ENCODE measurements around the gene ALG5. TPM values are rescaled to one million over a fixed set of nuclear protein-coding genes. Genes with fewer than 3 reads are reported as not detected.

ALG5 gene
- total RNA-seq, 2 experiments from 2014 or later, result 21.1 to 28.3 TPM

DNA sequence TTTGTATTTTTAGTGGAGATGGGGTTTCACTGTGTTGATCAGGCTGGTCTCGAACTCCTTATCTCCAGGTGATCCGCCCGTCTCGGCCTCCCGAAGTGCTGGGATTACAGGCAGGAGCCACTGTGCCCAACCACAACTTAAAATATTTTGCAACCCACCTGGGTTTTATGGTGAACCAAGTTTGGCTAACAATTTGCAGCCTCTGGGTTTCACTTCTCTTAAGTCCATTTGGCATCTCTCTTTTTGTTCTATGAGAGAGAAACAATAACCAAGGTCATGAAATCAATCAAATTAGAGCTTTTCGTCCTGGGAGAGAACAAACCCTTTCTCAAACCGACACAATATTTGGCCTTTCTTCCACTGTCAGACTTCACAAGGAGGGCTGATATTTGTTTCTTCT, 73.5 kb downstream of the ALG5 start:
- DNase-seq (no peak), ATAC-seq (no peak)
- Mint-ChIP-seq H3K27me3 (peaks cover 22% of the 10 kb centered on the region), H3K4me3 (no peak overlapping the region), H3K27ac (no peak overlapping the region), H3K4me1 (peaks cover under 1% of the 10 kb centered on the region), H3K9me3 (ENCODE audit: low read depth) (no peaks in the 10 kb centered on the region), H3K36me3 (ENCODE audit: low read depth) (no peaks in the 10 kb centered on the region)
- ChIA-PET CTCF (no interaction called here), POLR2A (no interaction called here)
- intact Hi-C loops (cut with DNase I, micrococcal nuclease), result no loop called here

GRCh38 chr13:36924001-36924400, 75.1 kb downstream of the ALG5 start:
- ChIA-PET POLR2A (no interaction called here), CTCF (no interaction called here)
- H3K9me3 Mint-ChIP-seq (ENCODE audit: low read depth), result no peaks in the 10 kb centered on the region
- no peak overlapping the region for H3K27ac Mint-ChIP-seq
- ATAC-seq, result no peak
- no peaks in the 10 kb centered on the region for H3K36me3 Mint-ChIP-seq (ENCODE audit: low read depth)
- intact Hi-C loops (cut with DNase I, micrococcal nuclease), result no loop called here
- H3K4me3 Mint-ChIP-seq, result no peak overlapping the region
- H3K27me3 Mint-ChIP-seq, result peaks cover 27% of the 10 kb centered on the region
- no peak for DNase-seq
- peaks cover 6% of the 10 kb centered on the region for H3K4me1 Mint-ChIP-seq

- peaks cover 8% of the 10 kb centered on the region for H3K4me1 Mint-ChIP-seq
- H3K4me3 Mint-ChIP-seq, result no peak overlapping the region
- peaks cover 44% of the 10 kb centered on the region for H3K27me3 Mint-ChIP-seq
- H3K27ac Mint-ChIP-seq, result no peak overlapping the region
- ATAC-seq, result no peak
- H3K9me3 Mint-ChIP-seq (ENCODE audit: low read depth), result no peaks in the 10 kb centered on the region
- no peaks in the 10 kb centered on the region for H3K36me3 Mint-ChIP-seq (ENCODE audit: low read depth)
- CTCF ChIA-PET, result no interaction called here
- POLR2A ChIA-PET, result interaction anchor here (0.6 kb wide), 1 partner anchor 78 kb away, joined by 3 read pairs; the partner anchor contains the start of gene ALG5
- intact Hi-C loops (cut with DNase I, micrococcal nuclease), result no loop called here
- DNase-seq, result no peak
Measured at GRCh38 chr13:36921631-36922301, 77.4 kb downstream of the ALG5 start.

- H3K4me1 Mint-ChIP-seq, result peaks cover 8% of the 10 kb centered on the region
- no peaks in the 10 kb centered on the region for H3K36me3 Mint-ChIP-seq (ENCODE audit: low read depth)
- peak overlapping the region; percentile 65 for H3K4me3 Mint-ChIP-seq
- intact Hi-C loops (cut with DNase I, micrococcal nuclease), result no loop called here
- POLR2A ChIA-PET, result no interaction called here
- CTCF ChIA-PET, result no interaction called here
- no peak overlapping the region for H3K27ac Mint-ChIP-seq
- ATAC-seq (no peak), DNase-seq (no peak)
- peaks cover 52% of the 10 kb centered on the region for H3K27me3 Mint-ChIP-seq
- no peaks in the 10 kb centered on the region for H3K9me3 Mint-ChIP-seq (ENCODE audit: low read depth)
Measured at GRCh38 chr13:36920616-36921185, 78.4 kb downstream of the ALG5 start.

GRCh38 chr13:36919833-36920615, 79.1 kb downstream of the ALG5 start, which contains the start of gene SMAD9:
Gene SMAD9 (minus strand): TSS chr13:36920238. CDS start chr13:36879689, 40,549 bp downstream.
- ChIA-PET POLR2A (interaction anchor here (0.6 kb wide), 1 partner anchor 38 kb away, joined by 3 read pairs; no protein-coding TSS in a partner anchor), CTCF (no interaction called here)
- H3K36me3 Mint-ChIP-seq (ENCODE audit: low read depth), result no peaks in the 10 kb centered on the region
- H3K27me3 Mint-ChIP-seq, result peaks cover 56% of the 10 kb centered on the region
- intact Hi-C loops (cut with DNase I, micrococcal nuclease), result no loop called here
- H3K27ac Mint-ChIP-seq, result no peak within 1 kb of the TSS
- DNase-seq (peak; percentile 62), ATAC-seq (peak; percentile 84)
- H3K4me1 Mint-ChIP-seq, result peaks cover 8% of the 10 kb centered on the region
- no peaks in the 10 kb centered on the region for H3K9me3 Mint-ChIP-seq (ENCODE audit: low read depth)
- H3K4me3 Mint-ChIP-seq, result peak within 1 kb of the TSS; percentile 65

DNA sequence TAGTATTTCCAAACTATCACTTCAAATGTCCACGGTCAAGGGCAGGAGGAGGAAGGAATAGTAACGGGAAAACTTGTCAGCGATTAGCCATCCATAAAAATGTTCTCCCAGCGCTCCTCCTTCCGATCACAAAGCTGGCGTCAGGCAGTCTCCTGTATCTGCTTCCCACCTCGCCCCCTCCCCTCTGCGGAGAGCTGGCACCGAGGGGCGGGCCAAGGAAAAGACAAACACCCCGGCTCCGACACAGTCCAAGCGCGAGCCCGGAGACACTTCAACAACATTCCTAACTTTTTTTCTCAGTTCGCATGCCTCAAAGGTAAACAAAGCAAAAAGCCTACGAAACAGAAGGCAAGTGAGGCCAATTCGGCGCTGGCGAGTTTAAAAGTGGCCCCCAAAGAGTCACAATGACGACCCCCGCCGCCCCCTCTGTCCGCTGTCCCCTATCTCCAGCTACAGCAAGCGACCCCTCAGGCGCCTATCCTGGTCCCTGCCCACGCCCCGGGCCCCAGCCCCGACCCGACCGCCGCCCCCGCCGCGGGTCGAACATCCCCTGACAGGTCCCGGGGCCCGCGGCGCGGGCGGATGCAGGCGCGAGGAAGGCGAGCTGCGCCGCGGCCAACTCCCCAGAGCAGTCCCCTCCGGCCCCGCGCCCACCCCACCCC, 79.8 kb downstream of the ALG5 start:
- H3K27ac Mint-ChIP-seq, result no peak overlapping the region
- H3K27me3 Mint-ChIP-seq, result peaks cover 56% of the 10 kb centered on the region
- POLR2A ChIA-PET, result no interaction called here
- peak overlapping the region; percentile 38 for H3K4me3 Mint-ChIP-seq
- H3K36me3 Mint-ChIP-seq (ENCODE audit: low read depth), result no peaks in the 10 kb centered on the region
- CTCF ChIA-PET, result no interaction called here
- no peaks in the 10 kb centered on the region for H3K9me3 Mint-ChIP-seq (ENCODE audit: low read depth)
- intact Hi-C loops (cut with DNase I, micrococcal nuclease), result no loop called here
- ATAC-seq, result peak; percentile 18
- DNase-seq, result peak; percentile 35
- peaks cover 8% of the 10 kb centered on the region for H3K4me1 Mint-ChIP-seq

DNA sequence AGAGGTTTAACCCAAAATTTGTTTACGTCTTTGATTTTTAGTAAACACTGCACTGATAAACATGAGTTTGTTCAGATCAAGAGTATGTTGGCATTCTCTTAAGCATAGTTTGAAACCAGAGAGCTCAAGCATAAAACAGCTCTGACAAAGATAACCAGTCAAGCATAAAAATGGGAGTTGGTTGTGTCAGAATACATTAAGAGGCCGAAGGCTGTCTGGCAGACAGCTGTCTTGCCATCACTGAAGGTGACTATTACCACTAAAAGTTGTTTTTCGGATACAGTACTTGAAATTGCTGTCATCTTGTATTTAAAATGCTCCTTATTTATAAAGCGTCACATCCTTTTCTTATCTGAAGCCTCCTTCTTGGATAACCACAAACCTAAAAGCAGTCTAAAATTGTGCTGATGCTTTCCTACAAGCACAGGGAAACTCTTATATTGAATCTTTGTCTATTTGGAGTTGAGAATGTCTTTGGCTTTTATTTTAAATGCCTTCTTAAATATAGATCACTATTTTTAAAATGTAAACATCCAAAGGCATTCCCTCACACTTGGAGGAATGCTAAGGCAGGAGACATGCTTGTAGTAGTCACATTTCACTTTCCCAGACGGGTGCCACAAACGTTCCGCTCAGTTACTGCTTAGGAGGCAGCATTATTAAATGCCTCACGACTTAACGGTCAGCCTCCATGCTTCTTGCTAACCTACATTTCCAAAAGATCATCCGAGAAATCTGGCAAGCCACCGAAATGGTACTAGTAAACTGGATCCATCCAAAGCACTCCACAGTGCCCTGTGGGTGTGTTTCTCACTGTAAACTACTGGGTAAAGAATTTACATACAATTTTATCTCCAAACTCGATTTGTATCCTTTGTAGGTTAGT, 80.7 kb downstream of the ALG5 start:
- POLR2A ChIA-PET, result no interaction called here
- intact Hi-C loops (cut with DNase I, micrococcal nuclease), result no loop called here
- DNase-seq, result no peak

GRCh38 chr13:36917311-36917710, 81.8 kb downstream of the ALG5 start:
- H3K9me3 Mint-ChIP-seq (ENCODE audit: low read depth), result no peaks in the 10 kb centered on the region
- ATAC-seq (no peak), DNase-seq (no peak)
- no peaks in the 10 kb centered on the region for H3K36me3 Mint-ChIP-seq (ENCODE audit: low read depth)
- H3K4me1 Mint-ChIP-seq, result peaks cover 8% of the 10 kb centered on the region
- ChIA-PET CTCF (no interaction called here), POLR2A (no interaction called here)
- H3K4me3 Mint-ChIP-seq, result no peak overlapping the region
- H3K27ac Mint-ChIP-seq, result no peak overlapping the region
- intact Hi-C loops (cut with DNase I, micrococcal nuclease), result no loop called here
- H3K27me3 Mint-ChIP-seq, result peaks cover 51% of the 10 kb centered on the region

More for the DNA sequence above, 80.7 kb downstream of the ALG5 start:
- Mint-ChIP-seq H3K4me1 (peaks cover 8% of the 10 kb centered on the region), H3K9me3 (ENCODE audit: low read depth) (no peaks in the 10 kb centered on the region), H3K27me3 (peaks cover 57% of the 10 kb centered on the region), H3K27ac (no peak overlapping the region), H3K36me3 (ENCODE audit: low read depth) (no peaks in the 10 kb centered on the region), H3K4me3 (peak overlapping the region; percentile 38)
- ATAC-seq, result no peak
- CTCF ChIA-PET, result no interaction called here

DNA sequence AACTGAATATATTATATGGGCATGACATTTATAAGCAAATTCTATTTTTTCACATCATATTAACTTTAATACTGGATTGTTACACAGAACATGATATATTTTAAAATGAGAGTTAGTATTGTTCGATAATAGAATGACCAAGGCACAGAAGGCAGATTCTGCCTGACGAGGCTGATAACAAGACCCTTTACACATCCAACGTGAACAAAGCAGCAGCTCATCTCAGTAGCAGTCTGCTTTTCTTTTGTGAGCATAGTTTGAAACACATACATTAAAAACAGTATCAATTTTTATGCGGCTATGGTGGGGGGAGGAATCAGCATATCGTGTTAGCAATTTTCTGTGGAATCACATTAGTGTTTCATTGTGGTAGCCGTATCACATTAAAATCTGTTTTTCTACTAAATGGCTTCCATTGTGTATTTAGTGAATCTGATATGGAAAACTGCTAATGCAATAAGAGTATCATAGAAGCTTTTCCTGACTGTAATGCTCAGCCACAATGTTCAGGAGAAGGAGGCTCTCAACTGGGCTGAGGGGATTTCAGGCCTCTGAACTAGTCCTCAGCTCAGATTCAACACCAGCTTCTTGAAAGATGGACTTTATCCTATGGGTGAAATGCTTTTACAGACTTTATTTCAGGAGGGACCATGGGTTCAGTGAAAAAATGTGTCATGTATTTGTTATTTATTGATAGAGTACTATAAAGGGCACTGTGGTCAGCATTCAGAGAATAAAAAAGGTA, 83.1 kb downstream of the ALG5 start:
- peaks cover 8% of the 10 kb centered on the region for H3K4me1 Mint-ChIP-seq
- no peak for DNase-seq

DNA sequence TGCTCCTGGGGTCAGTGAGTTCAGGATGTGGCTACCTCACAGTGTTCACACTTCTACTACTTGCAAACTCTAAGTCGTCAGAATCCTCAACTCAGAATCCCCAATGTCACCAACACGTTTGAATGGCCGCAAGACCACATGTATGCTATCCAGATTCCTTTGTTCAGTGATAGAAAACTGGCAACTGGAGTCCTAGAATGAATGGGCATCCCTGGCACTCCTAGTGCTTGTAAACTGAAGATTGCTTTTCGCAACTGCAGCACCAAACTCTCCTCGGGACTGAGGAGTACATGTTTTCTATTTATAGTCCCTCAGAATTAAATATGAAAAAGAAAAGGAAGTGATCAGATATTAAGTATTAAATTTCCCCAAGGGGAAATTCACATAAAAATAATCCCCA, 84.0 kb downstream of the ALG5 start:
- ChIA-PET POLR2A (no interaction called here), CTCF (no interaction called here)
- intact Hi-C loops (cut with DNase I, micrococcal nuclease), result no loop called here
- Mint-ChIP-seq H3K36me3 (ENCODE audit: low read depth) (no peaks in the 10 kb centered on the region), H3K4me1 (peaks cover 5% of the 10 kb centered on the region), H3K4me3 (no peak overlapping the region), H3K9me3 (ENCODE audit: low read depth) (no peaks in the 10 kb centered on the region), H3K27ac (no peak overlapping the region), H3K27me3 (peaks cover 52% of the 10 kb centered on the region)
- no peak for DNase-seq
- no peak for ATAC-seq

More for the DNA sequence above, 83.1 kb downstream of the ALG5 start:
- H3K27ac Mint-ChIP-seq, result no peak overlapping the region
- H3K9me3 Mint-ChIP-seq (ENCODE audit: low read depth), result no peaks in the 10 kb centered on the region
- intact Hi-C loops (cut with DNase I, micrococcal nuclease), result no loop called here
- no peak overlapping the region for H3K4me3 Mint-ChIP-seq
- H3K36me3 Mint-ChIP-seq (ENCODE audit: low read depth), result no peaks in the 10 kb centered on the region
- CTCF ChIA-PET, result no interaction called here
- POLR2A ChIA-PET, result no interaction called here
- H3K27me3 Mint-ChIP-seq, result peaks cover 51% of the 10 kb centered on the region
- ATAC-seq, result no peak

Measured in activated CD4-positive, alpha-beta T cell treated with anti-CD3 and anti-CD28 coated beads for 36 hours (primary cell).